ENCODE data around the gene COPS8. TPM values are rescaled to one million over a fixed set of nuclear protein-coding genes. Genes with fewer than 3 reads are reported as not detected.

Gene COPS8
- polyA plus RNA-seq, 1 donor, result 50.4 TPM

GRCh38 chr2:237131749-237132533, 46.3 kb downstream of the COPS8 start:
- no CpG with 5 or more reads among the region's 6 CpGs for WGBS (ENCODE audit: insufficient coverage, low lambda C conversion rate)
- Histone ChIP-seq H3K27ac (ENCODE audit: low read length) (no peak overlapping the region), H3K4me1 (ENCODE audit: control insufficient read depth, insufficient read depth, low read length) (peaks cover 9% of the 10 kb centered on the region), H3K9me3 (ENCODE audit: control insufficient read depth, low read depth, low read length) (no peaks in the 10 kb centered on the region), H3K4me3 (ENCODE audit: low read length) (no peak overlapping the region), H3K36me3 (ENCODE audit: control insufficient read depth, insufficient read depth, low read length) (no peaks in the 10 kb centered on the region), H3K27me3 (ENCODE audit: control insufficient read depth, insufficient read depth, low read length) (no peaks in the 10 kb centered on the region)
- no peak for DNase-seq

GRCh38 chr2:237132799-237133198, 47.1 kb downstream of the COPS8 start:
- no peak overlapping the region for H3K27ac ChIP-seq (ENCODE audit: low read length)
- H3K4me1 ChIP-seq (ENCODE audit: control insufficient read depth, insufficient read depth, low read length), result peaks cover 5% of the 10 kb centered on the region
- no peaks in the 10 kb centered on the region for H3K27me3 ChIP-seq (ENCODE audit: control insufficient read depth, insufficient read depth, low read length)
- WGBS (ENCODE audit: insufficient coverage, low lambda C conversion rate), result no CpG with 5 or more reads among the region's 5 CpGs
- H3K4me3 ChIP-seq (ENCODE audit: low read length), result no peak overlapping the region
- H3K9me3 ChIP-seq (ENCODE audit: control insufficient read depth, low read depth, low read length), result no peaks in the 10 kb centered on the region
- H3K36me3 ChIP-seq (ENCODE audit: control insufficient read depth, insufficient read depth, low read length), result no peaks in the 10 kb centered on the region
- DNase-seq, result no peak

GRCh38 chr2:237134321-237135230, 48.9 kb downstream of the COPS8 start:
- 67% methylated on average over 1 of the region's 4 CpGs for WGBS (ENCODE audit: insufficient coverage, low lambda C conversion rate)
- Histone ChIP-seq H3K4me1 (ENCODE audit: control insufficient read depth, insufficient read depth, low read length) (no peaks in the 10 kb centered on the region), H3K9me3 (ENCODE audit: control insufficient read depth, low read depth, low read length) (no peaks in the 10 kb centered on the region), H3K27ac (ENCODE audit: low read length) (peak overlapping the region; percentile 20), H3K4me3 (ENCODE audit: low read length) (no peak overlapping the region), H3K36me3 (ENCODE audit: control insufficient read depth, insufficient read depth, low read length) (no peaks in the 10 kb centered on the region), H3K27me3 (ENCODE audit: control insufficient read depth, insufficient read depth, low read length) (no peaks in the 10 kb centered on the region)
- peak; percentile 33 to 49 for DNase-seq

DNA sequence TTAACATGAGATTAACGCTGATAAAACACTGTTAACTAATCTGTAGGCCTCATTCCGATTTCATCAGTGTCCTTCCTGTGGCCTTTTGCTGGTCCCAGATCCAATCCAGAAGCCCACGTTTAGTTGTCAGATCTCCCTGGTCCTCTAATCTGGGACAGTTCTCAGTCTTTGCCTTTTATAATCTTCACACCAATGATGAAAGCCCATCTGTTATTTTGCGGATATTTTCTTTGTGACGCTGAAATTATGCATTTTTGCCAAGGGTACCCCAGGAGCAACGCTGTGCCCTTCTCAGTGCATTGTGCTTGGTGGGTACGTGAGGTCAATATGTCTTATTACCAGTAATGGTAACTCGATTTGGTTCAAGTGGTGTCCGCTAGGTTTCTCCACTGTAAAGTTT, 51.1 kb downstream of the COPS8 start:
- H3K4me1 ChIP-seq (ENCODE audit: control insufficient read depth, insufficient read depth, low read length), result no peaks in the 10 kb centered on the region
- DNase-seq, result no peak
- H3K27ac ChIP-seq (ENCODE audit: low read length), result no peak overlapping the region
- no peaks in the 10 kb centered on the region for H3K27me3 ChIP-seq (ENCODE audit: control insufficient read depth, insufficient read depth, low read length)
- H3K9me3 ChIP-seq (ENCODE audit: control insufficient read depth, low read depth, low read length), result no peaks in the 10 kb centered on the region
- H3K4me3 ChIP-seq (ENCODE audit: low read length), result no peak overlapping the region
- H3K36me3 ChIP-seq (ENCODE audit: control insufficient read depth, insufficient read depth, low read length), result no peaks in the 10 kb centered on the region
- WGBS (ENCODE audit: insufficient coverage, low lambda C conversion rate), result 67% methylated on average over 2 of the region's 9 CpGs

DNA sequence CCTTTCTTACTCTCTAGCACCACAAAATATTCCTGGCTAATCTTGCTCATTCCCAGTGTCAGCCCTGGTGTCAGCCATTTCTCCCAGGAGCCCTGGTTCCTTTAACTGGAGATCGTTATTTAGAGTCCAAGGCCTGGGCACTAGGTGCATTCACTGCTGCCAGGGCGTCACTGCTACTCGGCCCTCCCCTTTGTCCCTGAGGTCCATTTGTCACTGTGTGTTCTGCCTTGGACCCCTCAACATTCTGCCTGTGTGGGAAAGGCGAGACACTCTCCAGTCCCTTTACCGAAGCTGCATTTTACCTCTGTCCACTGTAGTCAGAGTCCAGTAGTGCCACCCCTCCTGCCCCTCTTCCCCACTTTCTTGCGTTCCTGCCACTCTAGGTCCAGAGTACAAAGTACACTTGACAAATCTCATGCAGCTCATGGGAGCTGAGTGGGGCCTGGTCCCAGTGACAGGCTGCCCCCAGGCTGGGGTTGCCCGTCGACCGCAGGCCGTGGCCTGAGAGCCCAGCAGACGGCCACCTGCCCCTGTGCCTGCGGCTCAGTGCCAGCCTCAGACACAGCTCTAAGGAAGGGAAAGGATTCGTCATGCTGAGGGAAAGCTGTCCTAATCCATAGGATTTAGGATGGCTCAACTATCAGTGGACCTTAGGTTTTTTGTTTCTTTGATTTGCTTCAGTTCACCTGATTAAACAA, 52.1 kb downstream of the COPS8 start:
- no peak overlapping the region for H3K4me3 ChIP-seq (ENCODE audit: low read length)
- H3K27me3 ChIP-seq (ENCODE audit: control insufficient read depth, insufficient read depth, low read length), result no peaks in the 10 kb centered on the region
- H3K4me1 ChIP-seq (ENCODE audit: control insufficient read depth, insufficient read depth, low read length), result no peaks in the 10 kb centered on the region
- H3K27ac ChIP-seq (ENCODE audit: low read length), result no peak overlapping the region
- H3K9me3 ChIP-seq (ENCODE audit: control insufficient read depth, low read depth, low read length), result no peaks in the 10 kb centered on the region
- DNase-seq, result peak in 1 of 2 donors; percentile 20
- no peaks in the 10 kb centered on the region for H3K36me3 ChIP-seq (ENCODE audit: control insufficient read depth, insufficient read depth, low read length)
- WGBS (ENCODE audit: insufficient coverage, low lambda C conversion rate), result no CpG with 5 or more reads among the region's 13 CpGs

DNA sequence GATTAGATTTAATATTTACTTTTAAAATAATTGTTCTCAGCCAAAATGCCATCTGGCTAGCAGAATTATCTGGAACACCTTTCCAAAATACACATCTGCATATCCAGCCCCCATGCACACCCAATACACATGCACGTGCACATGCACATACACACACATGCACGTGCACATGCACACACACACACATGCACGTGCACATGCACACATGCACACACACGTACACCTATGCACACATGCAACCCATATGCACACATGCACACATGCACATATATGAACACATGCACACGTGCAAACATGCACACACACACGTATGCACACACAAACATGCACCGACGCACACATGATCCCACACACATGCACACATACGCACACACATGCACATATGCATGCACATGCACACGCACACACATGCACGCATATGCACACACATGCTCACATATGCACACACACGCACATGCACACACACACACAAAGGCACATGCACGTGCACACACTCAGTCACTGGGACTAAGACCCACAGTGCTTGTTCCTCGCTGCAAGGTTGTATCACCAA, 53.5 kb downstream of the COPS8 start:
- DNase-seq, result no peak
- no CpG with 5 or more reads among the region's 14 CpGs for WGBS (ENCODE audit: insufficient coverage, low lambda C conversion rate)
- H3K27ac ChIP-seq (ENCODE audit: low read length), result no peak overlapping the region
- no peaks in the 10 kb centered on the region for H3K27me3 ChIP-seq (ENCODE audit: control insufficient read depth, insufficient read depth, low read length)
- no peaks in the 10 kb centered on the region for H3K4me1 ChIP-seq (ENCODE audit: control insufficient read depth, insufficient read depth, low read length)
- H3K36me3 ChIP-seq (ENCODE audit: control insufficient read depth, insufficient read depth, low read length), result no peaks in the 10 kb centered on the region
- H3K4me3 ChIP-seq (ENCODE audit: low read length), result no peak overlapping the region
- no peaks in the 10 kb centered on the region for H3K9me3 ChIP-seq (ENCODE audit: control insufficient read depth, low read depth, low read length)

- no peaks in the 10 kb centered on the region for H3K36me3 ChIP-seq (ENCODE audit: control insufficient read depth, insufficient read depth, low read length)
- H3K9me3 ChIP-seq (ENCODE audit: control insufficient read depth, low read depth, low read length), result no peaks in the 10 kb centered on the region
- H3K27ac ChIP-seq (ENCODE audit: low read length), result no peak overlapping the region
- H3K4me1 ChIP-seq (ENCODE audit: control insufficient read depth, insufficient read depth, low read length), result no peaks in the 10 kb centered on the region
- WGBS (ENCODE audit: insufficient coverage, low lambda C conversion rate), result no CpG with 5 or more reads among the region's 4 CpGs
- H3K27me3 ChIP-seq (ENCODE audit: control insufficient read depth, insufficient read depth, low read length), result no peaks in the 10 kb centered on the region
- no peak overlapping the region for H3K4me3 ChIP-seq (ENCODE audit: low read length)
- no peak for DNase-seq
Measured at GRCh38 chr2:237140689-237141285, 55.1 kb downstream of the COPS8 start.

DNA sequence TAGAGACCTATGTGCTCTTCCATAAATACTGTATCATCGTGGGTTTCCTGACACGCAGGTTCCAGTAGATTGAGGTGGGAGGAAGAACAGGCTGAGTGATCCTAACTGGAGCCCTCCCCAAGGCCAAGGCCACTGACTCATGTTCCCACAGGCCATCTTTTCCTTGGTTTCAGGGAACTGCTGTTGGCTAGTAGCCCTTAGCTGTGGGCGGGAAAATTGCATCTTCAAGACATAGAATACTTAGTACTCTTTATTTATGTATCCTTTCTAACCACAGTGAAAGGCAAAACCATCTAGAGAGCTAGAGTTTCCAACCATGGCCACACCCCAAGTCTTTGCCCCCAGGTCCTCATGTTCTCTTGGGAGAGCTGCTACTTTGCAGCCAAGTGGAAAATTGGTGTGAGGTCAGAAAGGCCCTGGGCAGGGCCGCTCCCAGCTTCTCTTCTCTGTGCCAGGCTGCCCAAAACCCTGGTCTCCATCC, 55.9 kb downstream of the COPS8 start:
- no peaks in the 10 kb centered on the region for H3K27me3 ChIP-seq (ENCODE audit: control insufficient read depth, insufficient read depth, low read length)
- no peaks in the 10 kb centered on the region for H3K9me3 ChIP-seq (ENCODE audit: control insufficient read depth, low read depth, low read length)
- no peak overlapping the region for H3K27ac ChIP-seq (ENCODE audit: low read length)
- no peak overlapping the region for H3K4me3 ChIP-seq (ENCODE audit: low read length)
- H3K4me1 ChIP-seq (ENCODE audit: control insufficient read depth, insufficient read depth, low read length), result no peaks in the 10 kb centered on the region
- WGBS (ENCODE audit: insufficient coverage, low lambda C conversion rate), result no CpG with 5 or more reads among the region's 4 CpGs
- H3K36me3 ChIP-seq (ENCODE audit: control insufficient read depth, insufficient read depth, low read length), result no peaks in the 10 kb centered on the region
- DNase-seq, result no peak

DNA sequence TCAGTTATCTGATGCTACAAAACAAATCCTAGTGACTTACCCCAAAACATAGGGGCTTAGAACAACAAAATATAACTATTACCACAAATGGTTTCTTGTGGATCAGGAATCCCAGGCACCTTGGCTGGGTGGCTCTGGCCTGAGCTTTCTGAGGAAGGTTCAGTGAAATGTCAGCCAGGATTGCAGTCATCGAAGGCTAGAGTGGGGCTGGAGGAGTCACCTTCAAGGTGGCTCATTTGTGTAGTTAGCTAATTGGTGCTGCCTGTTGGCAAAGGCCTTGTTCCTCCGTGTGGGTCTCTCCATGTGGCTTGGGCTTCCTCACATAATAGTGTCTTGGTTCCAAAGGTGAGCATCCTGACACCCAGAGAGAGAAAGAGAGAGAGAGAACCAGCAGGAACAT, 57.4 kb downstream of the COPS8 start:
- H3K27ac ChIP-seq (ENCODE audit: low read length), result no peak overlapping the region

More for the DNA sequence above, 57.4 kb downstream of the COPS8 start:
- no peaks in the 10 kb centered on the region for H3K4me1 ChIP-seq (ENCODE audit: control insufficient read depth, insufficient read depth, low read length)
- no peak for DNase-seq
- no peak overlapping the region for H3K4me3 ChIP-seq (ENCODE audit: low read length)
- H3K36me3 ChIP-seq (ENCODE audit: control insufficient read depth, insufficient read depth, low read length), result no peaks in the 10 kb centered on the region
- WGBS (ENCODE audit: insufficient coverage, low lambda C conversion rate), result no CpG with 5 or more reads among the region's 2 CpGs
- H3K27me3 ChIP-seq (ENCODE audit: control insufficient read depth, insufficient read depth, low read length), result no peaks in the 10 kb centered on the region
- peaks cover 6% of the 10 kb centered on the region for H3K9me3 ChIP-seq (ENCODE audit: control insufficient read depth, low read depth, low read length)
